CD4-positive, alpha-beta memory T cell (primary cell): Measurements from ENCODE around the gene ANKRD10. TPM values are rescaled to one million over a fixed set of nuclear protein-coding genes. Genes with fewer than 3 reads are reported as not detected.

Experiments
- CTCF ChIA-PET: fragments of 350-600 bp; sonication (Branson Sonifier 250); formaldehyde crosslinking; loops from one replicate; lab custom pipeline; 2021; ENCODE audit warnings: inconsistent platforms; ENCODE audit not compliant: partially characterized antibody; lab: Charles Lee
- POLR2A ChIA-PET: fragments of 350-600 bp; sonication (Branson Sonifier 250); formaldehyde crosslinking; loops from one replicate; lab custom pipeline; 2021; ENCODE audit not compliant: partially characterized antibody; lab: Charles Lee
- DNase-seq, 5 donors: peaks; one replicate each; pipeline versions ENCODE4 v3.0.0 to v3.0.0-alpha.2; 2020 to 2022; ENCODE audit warnings: mixed read lengths in 1 of 5
- H3K27ac ChIP-seq: one replicate; pipeline ENCODE4 v1.7.0; 2013; ENCODE audit warnings: low read depth, low read length
- H3K27me3 ChIP-seq: 2 replicates; pipeline ENCODE4 v1.7.0; 2013; ENCODE audit warnings: mild to moderate bottlenecking, low read length, moderate library complexity; ENCODE audit not compliant: insufficient read depth
- H3K36me3 ChIP-seq: 2 replicates; pipeline ENCODE4 v1.7.0; 2013; ENCODE audit warnings: mild to moderate bottlenecking, low read length, moderate library complexity; ENCODE audit not compliant: insufficient read depth
- H3K4me1 ChIP-seq: 2 replicates; pipeline ENCODE4 v1.7.0; 2013; ENCODE audit warnings: mild to moderate bottlenecking, low read length, moderate library complexity; ENCODE audit not compliant: insufficient read depth
- H3K4me3 ChIP-seq, 2 donors: one replicate each; pipeline ENCODE4 v1.7.0; 2013; ENCODE audit warnings: low read length in 2 of 2, mild to moderate bottlenecking in 1 of 2
- H3K9me3 ChIP-seq, 2 donors: one replicate each; pipeline ENCODE4 v1.7.0; 2013; ENCODE audit warnings: low read length in 2 of 2, control low read depth in 1 of 2; ENCODE audit not compliant: control insufficient read depth in 1 of 2
- H3K27ac Mint-ChIP-seq, 7 donors: one replicate each; pipeline ENCODE4 v1.8.0; 2020 to 2021; ENCODE audit warnings: mixed read lengths in 7 of 7, mild to moderate bottlenecking in 6 of 7, inconsistent platforms in 3 of 7, moderate library complexity in 3 of 7
- H3K27me3 Mint-ChIP-seq, 2 donors: one replicate each; pipeline ENCODE4 v1.8.0; 2020 to 2021; ENCODE audit warnings: mixed read lengths in 2 of 2
- H3K36me3 Mint-ChIP-seq, 2 donors: one replicate each; pipeline ENCODE4 v1.8.0; 2020 to 2021; ENCODE audit warnings: mixed read lengths in 2 of 2, inconsistent platforms in 1 of 2, mild to moderate bottlenecking in 1 of 2
- H3K4me1 Mint-ChIP-seq, 4 donors: one replicate each; pipeline ENCODE4 v1.8.0; 2020 to 2021; ENCODE audit warnings: mixed read lengths in 4 of 4, mild to moderate bottlenecking in 1 of 4
- H3K4me3 Mint-ChIP-seq, 8 donors: one replicate each; pipeline ENCODE4 v1.8.0; 2020 to 2021; ENCODE audit warnings: mixed read lengths in 8 of 8, mild to moderate bottlenecking in 7 of 8, moderate library complexity in 6 of 8, inconsistent platforms in 3 of 8
- H3K9me3 Mint-ChIP-seq, 8 donors: one replicate each; pipeline ENCODE4 v1.8.0; 2020 to 2021; ENCODE audit warnings: mixed read lengths in 8 of 8, mild to moderate bottlenecking in 5 of 8, inconsistent platforms in 3 of 8, moderate library complexity in 1 of 8
- intact Hi-C: fragments of 100-400 bp; cut with micrococcal nuclease; formaldehyde crosslinking; loops from one replicate; pipeline ENCODE4 v1.15.1; 2023
- polyA plus RNA-seq, 2 donors: library from polyadenylated mRNA; unstranded; fragments of 300-500 nt; fragmentation: Illumina TruSeq; gene quantifications; one replicate each; pipeline ENCODE4 v1.2.3, GENCODE V29; 2021
- total RNA-seq, 2 experiments: library from RNA; stranded (reverse); gene quantifications; one replicate each; pipeline ENCODE4 v1.2.3, GENCODE V29; 2021

ANKRD10 gene
- total and polyA plus RNA-seq, 4 experiments from 2014 or later, result 53.0 to 140 (median 95.3) TPM

DNA sequence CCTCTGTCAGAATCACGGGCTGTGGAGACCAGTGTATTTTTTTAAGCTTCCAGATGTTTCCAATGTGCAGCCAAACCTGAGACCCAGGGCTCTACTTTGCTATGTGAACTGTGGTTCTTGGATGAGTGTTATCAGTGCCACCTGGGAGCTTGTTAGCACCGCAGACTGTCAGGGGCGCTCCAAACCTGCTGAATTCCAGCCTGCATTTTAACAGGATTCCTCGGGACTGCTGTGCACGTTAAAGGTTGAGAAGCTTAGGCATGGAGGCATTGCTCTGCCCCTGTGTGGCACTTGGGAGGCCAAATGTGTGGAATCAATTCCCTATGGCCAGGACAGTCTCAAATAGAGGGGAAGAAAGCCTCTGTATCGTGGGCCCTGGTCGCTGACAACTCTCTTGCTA, 80.3 kb downstream of the ANKRD10 start:
- peaks cover 5 to 16% of the 10 kb centered on the region in 2 donors for H3K27me3 Mint-ChIP-seq
- H3K36me3 ChIP-seq, result no peaks in the 10 kb centered on the region
- H3K4me1 Mint-ChIP-seq, result no peaks in the 10 kb centered on the region
- no peak overlapping the region for H3K4me3 Mint-ChIP-seq
- H3K9me3 Mint-ChIP-seq, result no peaks in the 10 kb centered on the region
- DNase-seq, result no peak
- H3K27me3 ChIP-seq, result no peaks in the 10 kb centered on the region
- no peak overlapping the region for H3K27ac Mint-ChIP-seq
- H3K9me3 ChIP-seq, result no peaks in the 10 kb centered on the region
- intact Hi-C loops, result no loop called here
- H3K4me1 ChIP-seq, result no peaks in the 10 kb centered on the region
- H3K36me3 Mint-ChIP-seq, result no peaks in the 10 kb centered on the region
- ChIA-PET CTCF (interaction anchor here (1.0 kb wide), 1 partner anchor 16 kb away, joined by 3 read pairs; no protein-coding TSS in a partner anchor), POLR2A (no interaction called here)
- H3K27ac ChIP-seq, result no peak overlapping the region
- H3K4me3 ChIP-seq, result no peak overlapping the region

DNA sequence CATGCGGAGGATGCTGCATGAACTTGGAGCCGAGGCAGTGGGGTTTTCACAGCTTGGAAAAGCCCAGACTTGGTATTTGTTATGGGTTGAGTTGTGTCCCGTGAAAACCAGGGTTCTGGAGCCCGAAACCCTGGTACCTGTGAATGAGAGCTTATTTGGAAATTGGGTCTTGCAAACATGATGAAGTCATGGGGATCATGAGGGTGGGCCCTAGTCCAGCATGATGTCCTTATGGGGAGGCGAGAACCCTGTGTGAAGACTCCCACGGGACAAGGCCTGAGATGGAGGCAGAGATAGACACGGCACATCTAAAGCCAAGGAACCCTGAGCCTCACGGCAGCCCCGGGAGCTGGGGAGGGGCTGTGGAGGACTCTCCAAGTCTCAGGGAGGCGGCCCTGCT, 82.3 kb downstream of the ANKRD10 start:
- H3K36me3 ChIP-seq, result no peaks in the 10 kb centered on the region
- no peaks in the 10 kb centered on the region for H3K4me1 Mint-ChIP-seq
- no peaks in the 10 kb centered on the region for H3K27me3 ChIP-seq
- no peaks in the 10 kb centered on the region for H3K4me1 ChIP-seq
- H3K36me3 Mint-ChIP-seq, result no peaks in the 10 kb centered on the region
- no peak for DNase-seq
- peaks cover 0 to 2% (median 0%) of the 10 kb centered on the region in 8 donors for H3K9me3 Mint-ChIP-seq
- no peaks in the 10 kb centered on the region for H3K9me3 ChIP-seq
- H3K4me3 ChIP-seq, result no peak overlapping the region
- POLR2A ChIA-PET, result no interaction called here
- H3K4me3 Mint-ChIP-seq, result no peak overlapping the region
- H3K27me3 Mint-ChIP-seq, result peaks cover 5 to 19% of the 10 kb centered on the region in 2 donors
- H3K27ac Mint-ChIP-seq, result no peak overlapping the region
- intact Hi-C loops, result no loop called here
- H3K27ac ChIP-seq, result no peak overlapping the region
- CTCF ChIA-PET, result interaction anchor here (1.3 kb wide), 1 partner anchor 149 kb away, joined by 3 read pairs; no protein-coding TSS in a partner anchor

DNA sequence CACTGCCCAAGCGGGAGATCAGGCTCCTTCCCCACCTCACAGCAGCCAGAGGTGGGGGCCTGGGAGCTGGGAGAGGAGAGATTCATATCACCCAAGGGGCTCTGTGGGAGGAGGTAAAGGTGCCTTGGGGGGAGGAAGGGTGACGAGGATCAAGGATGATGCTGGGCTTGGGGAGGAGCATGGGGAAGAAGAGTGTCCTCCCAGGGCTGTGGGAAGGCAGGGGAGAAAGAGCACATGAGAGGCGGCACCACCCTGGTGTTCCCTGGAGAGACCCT, 82.7 kb downstream of the ANKRD10 start:
- POLR2A ChIA-PET, result no interaction called here

DNA sequence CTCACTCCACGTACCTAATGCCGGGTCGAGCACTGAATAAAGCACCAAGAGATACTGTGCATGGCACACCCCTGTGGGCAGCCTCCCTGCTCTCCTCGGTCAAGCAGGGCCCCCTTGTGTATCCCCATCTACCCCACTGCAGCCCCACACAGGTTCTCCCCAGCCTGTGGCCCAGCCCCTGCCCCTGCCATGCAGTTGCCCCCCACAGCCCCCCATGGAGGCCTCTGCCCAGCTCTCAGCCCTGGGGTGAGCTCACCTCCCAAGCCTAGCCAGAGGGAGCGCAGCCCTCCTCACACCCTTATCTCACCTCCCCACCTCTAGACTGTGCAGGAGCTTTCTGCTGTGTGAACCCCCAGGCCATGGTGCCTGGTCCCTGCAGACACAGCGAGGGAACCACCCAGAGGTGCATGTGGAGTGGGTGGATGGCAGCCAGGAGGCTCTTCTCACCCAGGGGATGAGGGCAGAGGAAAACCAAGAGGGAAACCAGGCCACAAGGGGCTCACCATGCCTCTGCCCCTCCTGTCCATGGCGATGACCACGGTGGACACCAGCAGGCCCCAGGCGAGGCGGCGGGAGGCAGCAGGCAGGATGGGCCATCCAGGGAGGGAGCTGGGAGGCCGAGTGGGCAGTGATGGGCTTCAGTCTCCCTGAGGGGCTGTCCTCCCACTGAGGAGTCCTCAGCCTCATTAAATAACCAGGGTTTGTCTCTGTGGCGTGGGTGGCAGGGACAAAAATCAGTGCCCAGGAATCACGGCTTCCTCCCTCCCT, 83.2 kb downstream of the ANKRD10 start:
- CTCF ChIA-PET, result no interaction called here
- Mint-ChIP-seq H3K4me3 (no peak overlapping the region), H3K9me3 (peaks cover 0 to 2% (median 0%) of the 10 kb centered on the region in 8 donors), H3K36me3 (no peaks in the 10 kb centered on the region), H3K4me1 (no peaks in the 10 kb centered on the region), H3K27me3 (peaks cover 5 to 19% of the 10 kb centered on the region in 2 donors), H3K27ac (no peak overlapping the region)
- intact Hi-C loops, result no loop called here
- Histone ChIP-seq H3K4me3 (no peak overlapping the region), H3K27me3 (no peaks in the 10 kb centered on the region), H3K4me1 (no peaks in the 10 kb centered on the region), H3K9me3 (no peaks in the 10 kb centered on the region), H3K27ac (no peak overlapping the region), H3K36me3 (no peaks in the 10 kb centered on the region)
- POLR2A ChIA-PET, result no interaction called here
- no peak for DNase-seq

More for the DNA sequence above, 82.7 kb downstream of the ANKRD10 start:
- no peaks in the 10 kb centered on the region for H3K4me1 ChIP-seq
- peaks cover 5 to 19% of the 10 kb centered on the region in 2 donors for H3K27me3 Mint-ChIP-seq
- H3K4me3 Mint-ChIP-seq, result no peak overlapping the region
- no peaks in the 10 kb centered on the region for H3K4me1 Mint-ChIP-seq
- H3K9me3 ChIP-seq, result no peaks in the 10 kb centered on the region
- H3K27ac ChIP-seq, result no peak overlapping the region
- CTCF ChIA-PET, result interaction anchor here (1.3 kb wide), 1 partner anchor 149 kb away, joined by 3 read pairs; no protein-coding TSS in a partner anchor
- no peaks in the 10 kb centered on the region for H3K36me3 ChIP-seq
- no peaks in the 10 kb centered on the region for H3K27me3 ChIP-seq
- no peak overlapping the region for H3K27ac Mint-ChIP-seq
- intact Hi-C loops, result no loop called here
- no peaks in the 10 kb centered on the region for H3K36me3 Mint-ChIP-seq
- no peak overlapping the region for H3K4me3 ChIP-seq
- peaks cover 0 to 2% (median 0%) of the 10 kb centered on the region in 8 donors for H3K9me3 Mint-ChIP-seq
- DNase-seq, result no peak

DNA sequence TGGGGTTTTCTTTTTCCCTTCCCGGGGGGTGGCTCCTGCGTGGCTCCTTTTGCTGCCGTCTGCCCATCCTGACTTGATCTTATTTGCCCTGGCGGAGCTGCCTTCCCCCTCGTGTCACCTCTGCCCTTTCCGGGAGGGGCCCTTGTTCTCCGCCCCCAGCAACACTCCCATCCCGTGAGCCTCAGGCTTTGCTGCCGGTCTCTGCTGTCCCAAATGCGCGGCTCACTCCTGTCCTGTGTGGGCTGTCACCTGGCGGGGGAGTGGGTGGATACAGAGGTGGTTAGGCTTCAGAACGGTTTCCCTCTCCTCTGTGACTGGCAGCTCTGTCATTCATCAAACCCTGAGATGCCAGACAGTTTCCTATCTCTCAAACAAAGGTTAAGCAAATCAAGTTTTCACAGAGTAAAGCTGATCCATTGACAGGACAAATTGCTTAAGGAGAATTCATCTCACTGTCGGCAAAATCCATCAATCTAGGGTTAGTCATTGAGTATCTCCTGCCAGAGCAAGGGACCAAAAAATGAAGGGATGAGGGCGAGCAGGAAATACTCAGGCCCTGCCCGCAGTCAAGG, 84.0 kb downstream of the ANKRD10 start:
- no peaks in the 10 kb centered on the region for H3K4me1 ChIP-seq
- no peaks in the 10 kb centered on the region for H3K4me1 Mint-ChIP-seq
- H3K27me3 ChIP-seq, result no peaks in the 10 kb centered on the region
- peaks cover 5 to 19% of the 10 kb centered on the region in 2 donors for H3K27me3 Mint-ChIP-seq
- CTCF ChIA-PET, result no interaction called here
- H3K36me3 ChIP-seq, result no peaks in the 10 kb centered on the region
- H3K4me3 Mint-ChIP-seq, result no peak overlapping the region
- peaks cover 0 to 2% (median 0%) of the 10 kb centered on the region in 8 donors for H3K9me3 Mint-ChIP-seq
- no peak for DNase-seq
- H3K27ac ChIP-seq, result no peak overlapping the region
- no peaks in the 10 kb centered on the region for H3K36me3 Mint-ChIP-seq
- H3K4me3 ChIP-seq, result no peak overlapping the region
- POLR2A ChIA-PET, result no interaction called here
- no peaks in the 10 kb centered on the region for H3K9me3 ChIP-seq
- intact Hi-C loops, result no loop called here
- no peak overlapping the region for H3K27ac Mint-ChIP-seq

DNA sequence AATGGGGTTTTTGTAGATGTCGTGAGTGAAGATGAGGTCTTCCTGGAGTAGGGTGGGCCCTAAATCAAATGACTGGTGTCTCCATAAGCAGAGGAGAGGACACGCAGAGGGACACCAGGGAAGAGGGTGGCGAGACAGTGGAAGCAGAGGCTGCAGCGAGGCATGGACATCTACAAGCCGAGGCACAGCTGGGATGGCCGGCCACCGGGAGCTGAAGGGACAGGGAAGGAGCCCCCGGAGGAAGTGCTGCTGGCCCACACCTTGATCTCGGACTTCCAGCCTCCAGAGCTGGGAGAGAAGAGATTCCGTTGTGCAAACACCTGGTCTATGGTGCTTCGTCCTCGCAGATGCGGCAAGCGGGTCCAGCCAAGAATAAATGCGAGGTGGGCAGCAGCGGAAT, 84.5 kb downstream of the ANKRD10 start:
- no peak for DNase-seq
- Mint-ChIP-seq H3K9me3 (peaks cover 0 to 2% (median 0%) of the 10 kb centered on the region in 8 donors), H3K36me3 (no peaks in the 10 kb centered on the region), H3K27me3 (peaks cover 5 to 19% of the 10 kb centered on the region in 2 donors), H3K4me3 (no peak overlapping the region), H3K27ac (no peak overlapping the region), H3K4me1 (no peaks in the 10 kb centered on the region)
- no peak overlapping the region for H3K4me3 ChIP-seq
- ChIA-PET POLR2A (no interaction called here), CTCF (no interaction called here)
- no peaks in the 10 kb centered on the region for H3K36me3 ChIP-seq
- no peaks in the 10 kb centered on the region for H3K4me1 ChIP-seq
- intact Hi-C loops, result no loop called here
- H3K27ac ChIP-seq, result no peak overlapping the region
- H3K9me3 ChIP-seq, result no peaks in the 10 kb centered on the region
- no peaks in the 10 kb centered on the region for H3K27me3 ChIP-seq

DNA sequence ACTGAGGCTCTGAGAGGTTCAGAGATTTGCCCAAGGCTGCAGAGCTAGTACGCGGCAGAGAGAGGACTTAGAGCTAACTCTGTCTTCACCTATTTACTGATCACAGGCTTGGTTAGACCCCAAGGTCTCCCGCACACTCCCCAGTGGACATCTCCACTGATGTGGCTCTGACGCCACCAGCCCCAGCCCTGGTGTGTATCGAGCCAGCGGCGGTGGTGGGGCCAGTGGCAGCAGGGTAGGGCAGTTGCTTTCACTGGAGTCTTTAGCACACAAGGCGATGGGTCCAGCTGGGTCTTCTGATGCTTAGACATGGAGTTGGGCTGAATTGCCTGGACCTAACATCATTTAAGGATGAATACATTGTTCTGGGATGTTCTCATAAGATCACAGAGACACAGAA, 85.4 kb downstream of the ANKRD10 start:
- Histone ChIP-seq H3K4me3 (no peak overlapping the region), H3K9me3 (no peaks in the 10 kb centered on the region), H3K4me1 (no peaks in the 10 kb centered on the region), H3K27me3 (no peaks in the 10 kb centered on the region), H3K27ac (no peak overlapping the region), H3K36me3 (no peaks in the 10 kb centered on the region)
- peaks cover 0 to 2% (median 0%) of the 10 kb centered on the region in 8 donors for H3K9me3 Mint-ChIP-seq
- no peak overlapping the region for H3K4me3 Mint-ChIP-seq
- H3K4me1 Mint-ChIP-seq, result no peaks in the 10 kb centered on the region
- intact Hi-C loops, result no loop called here
- no peak overlapping the region for H3K27ac Mint-ChIP-seq
- CTCF ChIA-PET, result no interaction called here
- peaks cover 5 to 19% of the 10 kb centered on the region in 2 donors for H3K27me3 Mint-ChIP-seq
- no peak for DNase-seq
- no peaks in the 10 kb centered on the region for H3K36me3 Mint-ChIP-seq
- POLR2A ChIA-PET, result no interaction called here
